Ishikawa (cell line): ENCODE measurements around the gene PLAAT5.

Experiments used
- CEBPB ChIP-seq: IDR thresholded peaks from 2 replicates; pipeline ENCODE4 v1.6.1; 2012
- CREB1 ChIP-seq: IDR thresholded peaks from 2 replicates; pipeline ENCODE4 v1.6.1; 2012; ENCODE audit warnings: low read depth
- EGR1 ChIP-seq: IDR thresholded peaks from 2 replicates; pipeline ENCODE4 v1.6.1; 2012
- EP300 ChIP-seq: IDR thresholded peaks from 2 replicates; pipeline ENCODE4 v1.6.1; 2012; ENCODE audit warnings: borderline replicate concordance
- FOXM1 ChIP-seq: IDR thresholded peaks from 2 replicates; pipeline ENCODE4 v1.6.1; 2012; ENCODE audit warnings: low read depth, borderline replicate concordance
- MAX ChIP-seq: IDR thresholded peaks from 2 replicates; pipeline ENCODE4 v1.6.1; 2012
- NFIC ChIP-seq: IDR thresholded peaks from 2 replicates; pipeline ENCODE4 v1.6.1; 2012
- RAD21 ChIP-seq: IDR thresholded peaks from 2 replicates; pipeline ENCODE4 v1.6.1; 2012; ENCODE audit warnings: low read depth
- TAF1 ChIP-seq: IDR thresholded peaks from 2 replicates; pipeline ENCODE4 v1.6.1; 2012; ENCODE audit warnings: low read depth, mild to moderate bottlenecking
- TCF12 ChIP-seq: IDR thresholded peaks from 2 replicates; pipeline ENCODE4 v1.6.1; 2012; ENCODE audit warnings: low read depth
- TEAD4 ChIP-seq: IDR thresholded peaks from 2 replicates; pipeline ENCODE4 v1.6.1; 2012
- YY1 ChIP-seq: IDR thresholded peaks from 2 replicates; pipeline ENCODE4 v1.6.1; 2012; ENCODE audit warnings: low read depth
- ZBTB7A ChIP-seq: IDR thresholded peaks from 2 replicates; pipeline ENCODE4 v1.6.1; 2012; ENCODE audit warnings: low read depth
- TF ChIP-seq, protein P1 (sequence below): IDR thresholded peaks from 2 replicates; pipeline ENCODE4 v1.6.1; 2012; ENCODE audit warnings: low read depth, mild to moderate bottlenecking
- TF ChIP-seq, protein P2 (sequence below): IDR thresholded peaks from 2 replicates; pipeline ENCODE4 v1.6.1; 2012

The PLAAT5 gene, protein sequence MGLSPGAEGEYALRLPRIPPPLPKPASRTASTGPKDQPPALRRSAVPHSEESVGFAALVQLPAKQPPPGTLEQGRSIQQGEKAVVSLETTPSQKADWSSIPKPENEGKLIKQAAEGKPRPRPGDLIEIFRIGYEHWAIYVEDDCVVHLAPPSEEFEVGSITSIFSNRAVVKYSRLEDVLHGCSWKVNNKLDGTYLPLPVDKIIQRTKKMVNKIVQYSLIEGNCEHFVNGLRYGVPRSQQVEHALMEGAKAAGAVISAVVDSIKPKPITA

GRCh38 chr11:63490551-63491239, at the start of gene PLAAT5:
Gene PLAAT5, minus strand, starts transcription at chr11:63491167. Its CDS starts 133 bp downstream, at chr11:63491034.
- TF ChIP-seq ZBTB7A: no peak
- TF ChIP-seq CREB1: no peak
- TF ChIP-seq TAF1: no peak
- no peak for TF ChIP-seq CEBPB
- TF ChIP-seq RAD21: no peak
- TF ChIP-seq MAX: no peak
- TF ChIP-seq YY1: no peak
- TF ChIP-seq, protein P1, sequence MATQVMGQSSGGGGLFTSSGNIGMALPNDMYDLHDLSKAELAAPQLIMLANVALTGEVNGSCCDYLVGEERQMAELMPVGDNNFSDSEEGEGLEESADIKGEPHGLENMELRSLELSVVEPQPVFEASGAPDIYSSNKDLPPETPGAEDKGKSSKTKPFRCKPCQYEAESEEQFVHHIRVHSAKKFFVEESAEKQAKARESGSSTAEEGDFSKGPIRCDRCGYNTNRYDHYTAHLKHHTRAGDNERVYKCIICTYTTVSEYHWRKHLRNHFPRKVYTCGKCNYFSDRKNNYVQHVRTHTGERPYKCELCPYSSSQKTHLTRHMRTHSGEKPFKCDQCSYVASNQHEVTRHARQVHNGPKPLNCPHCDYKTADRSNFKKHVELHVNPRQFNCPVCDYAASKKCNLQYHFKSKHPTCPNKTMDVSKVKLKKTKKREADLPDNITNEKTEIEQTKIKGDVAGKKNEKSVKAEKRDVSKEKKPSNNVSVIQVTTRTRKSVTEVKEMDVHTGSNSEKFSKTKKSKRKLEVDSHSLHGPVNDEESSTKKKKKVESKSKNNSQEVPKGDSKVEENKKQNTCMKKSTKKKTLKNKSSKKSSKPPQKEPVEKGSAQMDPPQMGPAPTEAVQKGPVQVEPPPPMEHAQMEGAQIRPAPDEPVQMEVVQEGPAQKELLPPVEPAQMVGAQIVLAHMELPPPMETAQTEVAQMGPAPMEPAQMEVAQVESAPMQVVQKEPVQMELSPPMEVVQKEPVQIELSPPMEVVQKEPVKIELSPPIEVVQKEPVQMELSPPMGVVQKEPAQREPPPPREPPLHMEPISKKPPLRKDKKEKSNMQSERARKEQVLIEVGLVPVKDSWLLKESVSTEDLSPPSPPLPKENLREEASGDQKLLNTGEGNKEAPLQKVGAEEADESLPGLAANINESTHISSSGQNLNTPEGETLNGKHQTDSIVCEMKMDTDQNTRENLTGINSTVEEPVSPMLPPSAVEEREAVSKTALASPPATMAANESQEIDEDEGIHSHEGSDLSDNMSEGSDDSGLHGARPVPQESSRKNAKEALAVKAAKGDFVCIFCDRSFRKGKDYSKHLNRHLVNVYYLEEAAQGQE: no peak
- no peak for TF ChIP-seq TCF12
- no peak for TF ChIP-seq TEAD4
- TF ChIP-seq EGR1: no peak
- no peak for TF ChIP-seq NFIC
- no peak for TF ChIP-seq EP300
- TF ChIP-seq FOXM1: no peak
- TF ChIP-seq, protein P2, sequence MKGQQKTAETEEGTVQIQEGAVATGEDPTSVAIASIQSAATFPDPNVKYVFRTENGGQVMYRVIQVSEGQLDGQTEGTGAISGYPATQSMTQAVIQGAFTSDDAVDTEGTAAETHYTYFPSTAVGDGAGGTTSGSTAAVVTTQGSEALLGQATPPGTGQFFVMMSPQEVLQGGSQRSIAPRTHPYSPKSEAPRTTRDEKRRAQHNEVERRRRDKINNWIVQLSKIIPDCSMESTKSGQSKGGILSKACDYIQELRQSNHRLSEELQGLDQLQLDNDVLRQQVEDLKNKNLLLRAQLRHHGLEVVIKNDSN: no peak

- TF ChIP-seq, protein P1: no peak
- TF ChIP-seq EGR1 (no peak), FOXM1 (no peak), RAD21 (no peak), TEAD4 (no peak), TCF12 (no peak), ZBTB7A (no peak), TAF1 (no peak)
Observed at GRCh38 chr11:63537293-63538101, 46.5 kb upstream of the PLAAT5 start.

DNA sequence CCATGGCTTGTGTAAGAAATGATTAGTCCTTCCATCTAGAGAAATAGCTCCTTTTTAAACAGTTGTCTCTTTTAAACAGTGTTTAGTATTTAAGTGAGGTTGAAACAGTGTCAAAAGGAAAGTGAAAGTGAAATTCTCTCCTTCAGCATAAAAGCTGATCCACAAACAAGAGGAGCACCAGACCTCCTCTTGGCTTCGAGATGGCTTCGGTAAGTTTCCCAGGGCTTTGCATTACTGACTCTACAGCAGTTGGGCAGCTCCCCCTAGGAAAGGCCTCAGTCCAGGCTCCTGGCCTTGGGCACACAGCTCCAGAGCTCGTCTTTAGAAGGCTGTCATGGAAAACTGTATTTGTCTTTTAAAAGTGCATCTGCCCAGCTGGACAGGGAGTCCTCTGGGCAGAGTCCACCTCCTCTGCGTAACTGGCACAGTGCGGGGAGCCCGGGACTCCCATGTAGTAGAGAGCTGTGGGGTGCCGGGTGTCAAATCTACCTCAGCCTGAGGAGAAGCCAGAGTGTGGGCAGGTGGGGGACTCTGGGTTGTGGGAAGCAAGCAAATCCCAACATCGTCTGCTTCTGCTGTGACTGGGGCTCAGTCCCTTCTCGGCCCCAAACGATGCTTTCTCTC, 45.8 kb upstream of the PLAAT5 start, which contains the start of gene PLAAT4:
TSS of gene PLAAT4 (plus strand) at position 140 of the 624 bp plus-strand sequence. CDS start at position 201, 61 bp downstream.
- no peak for TF ChIP-seq FOXM1
- no peak for TF ChIP-seq MAX

DNA sequence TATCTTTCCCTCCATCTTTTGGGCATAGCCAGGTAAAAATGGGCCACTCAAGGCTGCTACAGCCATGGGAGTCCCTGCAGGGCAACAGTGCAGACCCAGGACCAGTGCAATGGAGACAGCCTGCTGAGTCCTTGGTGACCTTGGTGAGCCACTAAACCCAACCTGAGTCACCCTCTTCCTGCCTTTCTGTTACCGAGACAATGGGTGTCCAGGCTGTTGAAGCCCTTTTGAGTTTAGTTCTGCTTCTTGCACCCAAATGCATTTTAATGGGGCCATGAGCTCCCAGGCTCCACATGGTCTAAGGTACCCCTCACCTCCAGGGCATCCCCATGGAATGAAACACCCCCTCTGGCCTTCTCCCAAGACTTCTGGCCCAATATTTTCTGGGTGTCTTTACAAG, 44.8 kb upstream of the PLAAT5 start:
- TF ChIP-seq, protein P2: no peak
- TF ChIP-seq RAD21 (no peak), EGR1 (no peak), EP300 (no peak), TAF1 (no peak), CREB1 (no peak), ZBTB7A (no peak), FOXM1 (no peak), MAX (no peak), YY1 (no peak), TCF12 (no peak), TEAD4 (no peak), CEBPB (no peak), NFIC (no peak)
- TF ChIP-seq, protein P1: no peak
